NB4 (cell line): Measurements from ENCODE around the gene CFAP210.

Source experiments
- MAX ChIP-seq: IDR thresholded peaks from 2 replicates; pipeline ENCODE4 v1.6.1; 2011; ENCODE audit warnings: low read depth, low read length
- MYC ChIP-seq: IDR thresholded peaks from 2 replicates; pipeline ENCODE4 v1.6.1; 2011; ENCODE audit warnings: low read depth, low read length
- POLR2A ChIP-seq: IDR thresholded peaks from 2 replicates; pipeline ENCODE4 v1.6.1; 2011; ENCODE audit warnings: mild to moderate bottlenecking; ENCODE audit not compliant: insufficient read length; ENCODE audit errors: extremely low read depth
- TF ChIP-seq, protein P1 (sequence below): IDR thresholded peaks from one replicate; pipeline ENCODE4 v1.5.1; 2012; ENCODE audit warnings: low read depth, low read length

DNA sequence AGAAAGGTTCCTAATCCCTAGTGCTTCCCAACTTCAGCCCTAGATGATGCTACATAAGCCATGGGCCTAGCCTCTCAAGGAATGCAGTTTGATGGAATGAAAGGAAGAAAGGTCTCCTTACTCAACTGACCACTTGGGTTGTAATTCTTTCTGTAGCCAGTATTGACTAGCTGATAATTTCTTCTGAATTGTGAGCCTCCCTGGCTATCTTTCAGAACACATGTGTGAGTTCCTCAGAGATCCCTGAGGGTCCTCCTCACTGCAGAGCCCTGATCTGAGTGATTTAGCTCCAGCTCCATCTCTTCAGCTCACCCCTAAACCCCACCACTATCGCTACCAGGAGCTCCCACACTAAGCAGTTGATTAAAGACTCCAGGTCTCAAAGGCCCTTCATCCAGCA lies 31.5 kb downstream of the CFAP210 start:
- TF ChIP-seq, protein P1, sequence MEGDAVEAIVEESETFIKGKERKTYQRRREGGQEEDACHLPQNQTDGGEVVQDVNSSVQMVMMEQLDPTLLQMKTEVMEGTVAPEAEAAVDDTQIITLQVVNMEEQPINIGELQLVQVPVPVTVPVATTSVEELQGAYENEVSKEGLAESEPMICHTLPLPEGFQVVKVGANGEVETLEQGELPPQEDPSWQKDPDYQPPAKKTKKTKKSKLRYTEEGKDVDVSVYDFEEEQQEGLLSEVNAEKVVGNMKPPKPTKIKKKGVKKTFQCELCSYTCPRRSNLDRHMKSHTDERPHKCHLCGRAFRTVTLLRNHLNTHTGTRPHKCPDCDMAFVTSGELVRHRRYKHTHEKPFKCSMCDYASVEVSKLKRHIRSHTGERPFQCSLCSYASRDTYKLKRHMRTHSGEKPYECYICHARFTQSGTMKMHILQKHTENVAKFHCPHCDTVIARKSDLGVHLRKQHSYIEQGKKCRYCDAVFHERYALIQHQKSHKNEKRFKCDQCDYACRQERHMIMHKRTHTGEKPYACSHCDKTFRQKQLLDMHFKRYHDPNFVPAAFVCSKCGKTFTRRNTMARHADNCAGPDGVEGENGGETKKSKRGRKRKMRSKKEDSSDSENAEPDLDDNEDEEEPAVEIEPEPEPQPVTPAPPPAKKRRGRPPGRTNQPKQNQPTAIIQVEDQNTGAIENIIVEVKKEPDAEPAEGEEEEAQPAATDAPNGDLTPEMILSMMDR, result no peak
- TF ChIP-seq POLR2A (no peak), MAX (no peak), MYC (no peak)
